T-helper 2 cell (primary cell): ENCODE results near the gene TMEM170B.

ENCODE experiments used
- DNase-seq, 5 experiments: peaks; one replicate each; pipeline versions ENCODE4 v3.0.0 to v3.0.0-alpha.2; 2012 to 2022
- total RNA-seq, 2 donors: gene quantifications; one replicate each; lab custom pipeline; 2026; lab: John Stamatoyannopoulos, UW

The TMEM170B gene
- 4.0 to 8.4 reads per million in 2 donors for total RNA-seq

- DNase-seq = peak; percentile 82 to 98 (median 91)
Measured at GRCh38 chr6:11537229-11538051, at the start of gene TMEM170B. TMEM170B (plus strand) TSS chr6:11537749; CDS start chr6:11538278, 529 bp downstream.

- no peak for DNase-seq
Measured at GRCh38 chr6:11490996-11491395, 46.6 kb upstream of the TMEM170B start.

GRCh38 chr6:11491596-11492463 lies 45.7 kb upstream of the TMEM170B start:
- DNase-seq = no peak

- DNase-seq = no peak
Measured at GRCh38 chr6:11492464-11493290, 44.9 kb upstream of the TMEM170B start.

- no peak for DNase-seq
Measured at GRCh38 chr6:11493974-11494373, 43.6 kb upstream of the TMEM170B start.

- peak in 1 of 5 experiments; percentile 18 for DNase-seq
Measured at GRCh38 chr6:11494786-11495564, 42.6 kb upstream of the TMEM170B start.

GRCh38 chr6:11495565-11496145 lies 41.9 kb upstream of the TMEM170B start:
- DNase-seq = no peak

GRCh38 chr6:11496152-11497060 lies 41.1 kb upstream of the TMEM170B start:
- peak in 4 of 5 experiments; percentile 36 to 81 (median 54) for DNase-seq

- DNase-seq = no peak
Measured at GRCh38 chr6:11497107-11497506, 40.4 kb upstream of the TMEM170B start.

GRCh38 chr6:11497881-11498280 lies 39.7 kb upstream of the TMEM170B start:
- no peak for DNase-seq

- DNase-seq = no peak
Measured at GRCh38 chr6:11500008-11500407, 37.5 kb upstream of the TMEM170B start.

GRCh38 chr6:11509471-11509870 lies 28.1 kb upstream of the TMEM170B start:
- no peak for DNase-seq

- no peak for DNase-seq
Measured at GRCh38 chr6:11514672-11515071, 22.9 kb upstream of the TMEM170B start.

GRCh38 chr6:11515763-11516162 lies 21.8 kb upstream of the TMEM170B start:
- no peak for DNase-seq

- no peak for DNase-seq
Measured at GRCh38 chr6:11522812-11523605, 14.5 kb upstream of the TMEM170B start.

- peak in 2 of 5 experiments; percentile 21 to 41 for DNase-seq
Measured at GRCh38 chr6:11525468-11526155, 11.9 kb upstream of the TMEM170B start.

GRCh38 chr6:11526156-11526505 lies 11.4 kb upstream of the TMEM170B start:
- no peak for DNase-seq

- no peak for DNase-seq
Measured at GRCh38 chr6:11527274-11527870, 10.2 kb upstream of the TMEM170B start.
